HG03025 (cell line): ENCODE data around the gene MOB3C.
A peak's percentile ranks its signal among the peaks of the same experiment; 100 is the strongest.

Source experiments
- ATAC-seq: cut with Tn5 transposase; IDR thresholded peaks from one replicate; pipeline ENCODE4 v1.9.1; 2021; ENCODE audit warnings: mild to moderate bottlenecking, moderate library complexity; ENCODE audit not compliant: unreplicated experiment, low FRiP score

Gene MOB3C

GRCh38 chr1:46607345-46608130, 9.1 kb downstream of the MOB3C start:
- ATAC-seq: no peak

- ATAC-seq: no peak
Observed at GRCh38 chr1:46606255-46606965, 10.2 kb downstream of the MOB3C start.

- ATAC-seq: no peak
Observed at GRCh38 chr1:46605232-46605631, 11.4 kb downstream of the MOB3C start.

- ATAC-seq: peak; percentile 84
Observed at GRCh38 chr1:46603858-46604549, 12.6 kb downstream of the MOB3C start, which contains the start of gene MKNK1. Gene MKNK1 (minus strand): TSS chr1:46604268. CDS start chr1:46583327, 20,941 bp downstream.

- ATAC-seq: no peak
Observed at GRCh38 chr1:46603481-46603857, 13.1 kb downstream of the MOB3C start.

- ATAC-seq: no peak
Observed at GRCh38 chr1:46601257-46602007, 15.2 kb downstream of the MOB3C start.

- ATAC-seq: no peak
Observed at GRCh38 chr1:46599059-46599970, 17.3 kb downstream of the MOB3C start.

GRCh38 chr1:46596846-46597245, 19.8 kb downstream of the MOB3C start:
- no peak for ATAC-seq

GRCh38 chr1:46596036-46596435, 20.6 kb downstream of the MOB3C start:
- ATAC-seq: no peak

GRCh38 chr1:46595127-46595526, 21.5 kb downstream of the MOB3C start:
- no peak for ATAC-seq

- ATAC-seq: no peak
Observed at GRCh38 chr1:46594063-46594462, 22.5 kb downstream of the MOB3C start.

GRCh38 chr1:46592823-46593222, 23.8 kb downstream of the MOB3C start:
- ATAC-seq: no peak

GRCh38 chr1:46589529-46589928, 27.1 kb downstream of the MOB3C start:
- ATAC-seq: no peak

- ATAC-seq: no peak
Observed at GRCh38 chr1:46587069-46587468, 29.5 kb downstream of the MOB3C start.

- no peak for ATAC-seq
Observed at GRCh38 chr1:46585312-46585938, 31.2 kb downstream of the MOB3C start.

GRCh38 chr1:46583494-46583893, 33.1 kb downstream of the MOB3C start:
- ATAC-seq: no peak

- no peak for ATAC-seq
Observed at GRCh38 chr1:46582972-46583371, 33.6 kb downstream of the MOB3C start.

- no peak for ATAC-seq
Observed at GRCh38 chr1:46581681-46582455, 34.7 kb downstream of the MOB3C start.
